Ammon's horn (tissue), 1 donor: ENCODE results near the gene ALDOA.
"Not testable (repeated sequence)": the region's sequence is repeated elsewhere in the genome, so short reads cannot be mapped to it uniquely, and the experiment has no call there.

Experiments
- DNase-seq: peaks from one replicate; pipeline ENCODE4 v3.0.0-alpha.2; 2016; ENCODE audit warnings: low spot score

ALDOA gene

DNA sequence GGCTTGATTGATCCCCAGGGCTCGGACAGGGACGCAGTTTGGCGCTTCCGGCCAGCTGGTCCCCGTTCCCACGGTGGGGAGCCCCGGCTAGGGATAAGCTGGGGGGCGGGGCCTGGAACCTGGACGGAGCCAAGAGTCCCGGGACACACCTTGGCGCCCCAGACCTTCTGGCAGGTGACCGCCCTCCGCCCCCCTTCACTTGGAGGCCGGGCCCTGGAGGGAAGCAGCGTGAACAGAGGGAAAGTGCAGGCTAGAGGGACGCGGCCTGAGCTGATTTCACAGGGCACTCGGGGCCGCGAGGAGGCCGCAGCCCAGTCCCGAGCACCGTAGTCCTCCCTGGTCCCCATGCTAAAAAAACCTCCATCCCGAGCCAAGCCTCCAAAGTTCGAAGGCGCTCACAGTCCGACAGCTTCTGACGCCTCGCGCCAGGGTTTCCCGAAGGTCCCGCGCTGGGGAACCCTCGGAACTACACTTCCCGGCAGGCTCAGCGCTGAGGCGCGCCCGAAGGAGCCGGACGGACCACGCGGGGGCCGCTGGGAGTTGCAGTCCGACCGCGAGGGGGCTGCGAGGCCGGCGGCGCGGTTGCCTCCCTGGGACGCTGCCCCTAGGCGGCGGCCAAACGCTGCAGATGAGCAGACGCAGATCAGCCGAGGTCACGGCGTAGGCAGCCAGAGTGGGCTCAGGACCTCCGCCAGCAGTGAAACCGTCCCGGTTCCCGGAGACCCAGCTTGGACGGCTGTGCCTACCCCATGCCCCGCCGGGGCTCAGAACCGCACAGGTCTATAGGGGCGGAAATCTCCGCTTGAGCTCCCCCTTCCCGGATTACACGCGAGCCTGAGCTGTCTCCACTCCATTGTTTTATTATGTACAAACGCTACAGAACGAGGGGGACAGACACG is 26.2 kb downstream of the ALDOA start, which contains the start of gene TBX6:
Gene TBX6, minus strand, starts transcription at position 451 of the 899 bp plus-strand sequence. CDS start 731 bp downstream, outside the sequence.
- peak; percentile 95 for DNase-seq

DNA sequence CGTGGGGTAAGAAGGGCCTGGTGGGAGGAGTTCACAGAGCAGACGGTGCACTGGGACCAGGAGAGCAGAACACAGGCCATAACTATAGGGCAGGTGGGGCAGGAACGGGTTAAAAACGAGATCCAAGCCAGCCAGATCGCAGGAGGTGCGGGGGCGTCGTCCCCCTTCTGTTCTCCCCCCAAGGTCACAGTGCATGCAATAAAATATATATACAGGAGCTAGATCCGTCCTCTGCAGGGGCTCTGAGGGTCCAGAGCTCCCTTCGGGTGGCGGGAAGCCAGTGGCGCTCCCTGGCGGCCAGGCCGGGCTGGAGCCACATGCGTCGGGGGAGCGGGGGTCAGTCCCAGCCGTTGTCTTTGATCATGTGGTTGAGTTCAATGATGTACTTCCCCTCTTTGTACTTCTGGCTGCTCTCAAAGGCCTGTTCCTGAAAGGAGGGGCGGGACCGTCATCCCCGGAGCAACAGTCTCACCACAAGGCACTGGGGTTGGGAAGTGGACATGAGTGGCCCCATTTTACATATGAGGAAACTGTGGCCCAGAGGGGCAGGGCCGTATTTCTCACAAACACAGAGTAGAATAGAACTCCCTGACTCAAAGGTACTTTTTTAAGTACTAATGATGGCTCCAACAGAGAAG is 26.9 kb downstream of the ALDOA start:
- peak; percentile 91 for DNase-seq

DNA sequence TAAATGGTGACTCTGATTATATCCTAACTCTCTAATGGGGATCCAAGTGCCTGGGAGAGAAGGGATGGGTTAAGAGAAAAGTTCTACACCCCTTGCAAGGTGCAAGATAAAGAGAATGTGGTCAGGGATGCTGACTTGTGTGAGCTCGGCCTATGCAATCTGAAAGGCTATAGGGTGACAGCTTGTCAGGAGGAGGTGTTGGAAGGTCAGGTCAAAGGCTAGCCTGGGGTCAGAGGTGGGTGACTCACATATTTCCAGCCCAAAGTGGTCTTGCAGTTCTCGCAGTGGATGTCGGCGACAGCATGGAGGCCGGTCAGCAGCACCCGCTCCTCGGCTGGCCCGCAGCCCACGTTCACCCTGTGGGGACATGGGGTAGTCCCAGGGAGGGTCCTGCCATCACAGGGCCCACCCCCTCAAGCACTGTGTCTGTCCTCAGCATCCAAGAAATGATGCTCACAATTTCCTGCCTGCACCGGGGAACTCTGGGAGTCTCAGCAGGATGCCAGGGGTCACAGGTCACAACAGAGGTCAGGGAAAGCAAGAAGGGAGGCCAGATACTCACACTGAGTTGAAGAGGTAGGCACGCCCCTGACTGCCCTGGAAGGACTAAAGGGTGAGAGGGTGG is 29.1 kb downstream of the ALDOA start:
- DNase-seq: no peak

DNA sequence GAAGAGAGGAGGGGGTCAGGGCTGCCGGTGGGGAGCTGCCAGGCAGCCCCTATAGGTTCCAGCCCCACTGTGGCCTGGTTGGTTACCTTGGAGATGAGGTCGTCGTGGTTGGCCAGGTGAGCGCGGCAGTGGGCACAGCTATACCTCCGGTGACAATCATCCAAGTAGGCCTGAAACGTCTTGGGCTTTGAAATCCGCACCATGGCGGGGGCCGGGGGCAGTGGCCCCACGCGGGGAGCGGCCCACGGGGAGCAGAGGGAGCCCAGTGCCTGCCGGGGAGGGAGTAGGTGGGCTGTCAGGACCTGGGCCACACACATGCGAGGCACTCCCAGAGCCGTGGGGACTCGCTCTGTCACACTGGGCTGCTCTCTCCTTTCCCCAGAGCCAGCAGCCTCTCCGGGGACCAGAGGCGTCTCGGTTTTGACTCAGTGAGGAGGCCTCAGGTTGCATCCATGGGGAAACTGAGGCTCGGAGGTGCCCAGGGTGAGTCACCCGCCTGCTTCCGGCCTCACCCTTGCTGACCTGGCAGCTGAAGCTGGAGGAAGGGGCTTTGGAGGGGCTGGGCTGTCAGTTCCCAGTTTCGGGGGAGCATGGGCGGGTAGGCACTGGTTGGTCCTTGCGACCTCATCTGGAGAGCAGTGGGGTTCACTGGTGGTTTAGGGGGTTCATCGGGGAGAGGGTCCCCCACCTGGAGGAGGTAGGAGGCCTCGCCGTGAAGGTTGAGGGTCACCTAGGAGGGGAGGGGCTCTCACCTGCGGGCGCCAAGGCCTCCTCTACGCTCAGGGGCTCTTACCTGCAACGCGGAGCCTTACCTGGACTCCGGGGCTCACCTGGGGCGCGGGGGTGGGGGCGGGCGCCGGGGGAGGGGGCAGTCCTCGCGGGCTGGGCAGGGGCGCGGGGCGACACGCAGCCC is 29.9 kb downstream of the ALDOA start:
- no peak for DNase-seq

DNA sequence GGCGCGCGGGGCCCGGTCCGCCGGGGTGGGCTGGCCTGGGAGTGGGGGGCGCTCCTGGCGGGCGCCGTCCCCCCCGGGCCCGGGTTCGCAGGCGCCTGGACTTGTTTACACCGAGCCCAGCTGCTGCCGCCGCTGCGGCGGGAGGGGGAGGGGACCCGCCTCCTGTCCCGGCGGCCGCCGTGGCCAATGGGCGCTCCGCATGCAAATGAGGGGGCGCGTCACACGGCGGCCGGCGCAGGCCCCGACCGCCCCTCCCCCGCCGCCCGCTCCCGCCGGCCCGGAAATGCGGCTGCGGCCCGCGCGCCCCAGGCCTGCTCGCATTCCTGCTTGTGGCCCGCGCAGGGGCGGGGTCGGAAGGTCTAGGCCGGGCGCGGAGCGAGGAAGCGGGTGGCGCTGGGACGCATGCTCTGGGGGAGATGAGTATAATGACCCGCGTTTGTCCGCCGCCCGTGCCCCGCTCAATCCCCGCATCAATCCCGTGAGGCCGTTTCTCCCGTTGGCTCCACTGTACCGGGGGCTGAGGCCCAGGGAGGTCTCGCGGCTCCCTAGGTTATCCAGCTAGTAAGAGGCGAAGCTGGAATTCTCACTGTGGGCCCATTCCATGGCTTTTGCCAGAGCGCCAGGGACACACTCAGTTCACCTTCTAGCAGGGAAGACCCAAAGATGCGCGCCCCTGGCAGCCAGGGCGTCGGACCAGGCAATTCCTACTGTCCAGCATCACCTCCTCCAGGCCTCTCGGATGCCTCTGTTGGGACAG is 30.7 kb downstream of the ALDOA start, which contains the start of gene YPEL3:
Gene YPEL3, minus strand, starts transcription at position 109 of the 757 bp plus-strand sequence. CDS start 731 bp downstream, outside the sequence.
- peak; percentile 94 for DNase-seq

DNA sequence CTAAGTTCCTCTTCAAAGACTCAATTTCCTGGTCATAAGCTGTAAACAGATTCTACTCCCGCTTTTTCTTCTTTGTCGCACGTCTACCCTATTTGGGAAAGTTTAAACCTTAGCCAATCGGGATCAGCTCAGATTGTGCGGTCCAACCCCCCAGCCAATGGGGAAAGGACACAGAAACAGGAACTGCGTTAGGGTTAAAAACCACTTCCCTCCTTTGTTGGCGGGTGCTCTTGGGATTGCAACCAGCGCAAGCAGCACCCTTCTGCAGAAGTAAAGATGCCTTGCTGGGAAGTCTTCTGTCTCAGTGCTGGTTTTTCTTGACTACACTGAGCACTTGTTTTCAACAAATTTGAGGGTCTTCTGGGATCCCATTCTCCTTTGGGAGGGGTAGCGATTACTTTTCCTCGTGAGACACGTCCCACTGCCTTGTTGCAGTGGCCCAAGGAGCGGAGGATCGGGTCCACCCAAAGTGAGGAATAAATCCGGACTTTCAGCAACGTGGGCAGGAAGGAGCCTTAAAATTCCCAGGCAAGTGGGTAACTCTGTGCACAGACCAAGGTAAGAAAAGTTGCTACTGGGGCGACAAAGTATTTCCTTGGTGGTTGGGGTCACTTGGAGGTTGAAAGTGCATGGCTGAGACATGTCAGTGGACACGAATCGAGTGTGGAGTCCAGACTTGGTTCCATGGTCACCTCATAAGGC is 31.5 kb downstream of the ALDOA start:
- DNase-seq: no peak

DNA sequence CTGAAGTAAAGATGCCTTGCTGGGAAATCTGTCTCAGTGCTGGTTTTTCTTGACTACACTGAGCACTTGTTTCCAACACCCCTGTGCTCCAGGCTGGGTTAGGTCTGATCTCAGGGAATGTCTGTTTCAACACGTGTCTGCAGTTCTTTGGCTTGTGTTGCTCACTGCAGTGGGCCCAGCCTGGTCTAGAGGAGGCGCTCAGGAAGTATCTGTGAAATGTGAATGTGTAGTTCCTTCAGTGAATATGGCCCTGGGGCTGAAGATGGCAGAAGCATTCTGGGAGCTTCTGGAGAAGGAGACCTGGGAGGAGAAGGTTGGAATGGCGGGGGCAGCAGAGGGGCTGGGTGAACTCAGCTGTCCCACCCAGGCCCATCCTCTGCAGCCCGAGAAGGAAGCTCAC is 38.5 kb downstream of the ALDOA start:
- no peak for DNase-seq

DNA sequence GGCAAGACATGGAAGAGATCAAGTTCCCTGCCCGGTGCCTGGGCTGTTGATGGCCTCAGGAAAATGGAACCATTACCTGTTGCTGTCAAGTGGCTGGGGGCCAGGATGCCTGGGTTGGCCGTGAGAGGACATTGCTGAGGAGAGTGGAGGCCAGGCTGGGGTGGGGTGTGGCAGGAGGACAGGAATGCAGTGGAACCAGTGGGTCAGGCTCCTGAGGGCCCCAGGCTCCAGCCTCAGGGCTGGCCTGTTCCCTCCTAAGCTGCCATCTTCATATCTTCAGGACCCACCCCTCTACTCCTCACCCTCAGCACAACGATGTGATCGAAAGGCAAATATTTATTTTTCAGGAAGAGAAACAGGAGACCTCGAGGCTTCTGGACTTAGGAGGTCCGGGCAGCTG is 38.9 kb downstream of the ALDOA start:
- no peak for DNase-seq

DNA sequence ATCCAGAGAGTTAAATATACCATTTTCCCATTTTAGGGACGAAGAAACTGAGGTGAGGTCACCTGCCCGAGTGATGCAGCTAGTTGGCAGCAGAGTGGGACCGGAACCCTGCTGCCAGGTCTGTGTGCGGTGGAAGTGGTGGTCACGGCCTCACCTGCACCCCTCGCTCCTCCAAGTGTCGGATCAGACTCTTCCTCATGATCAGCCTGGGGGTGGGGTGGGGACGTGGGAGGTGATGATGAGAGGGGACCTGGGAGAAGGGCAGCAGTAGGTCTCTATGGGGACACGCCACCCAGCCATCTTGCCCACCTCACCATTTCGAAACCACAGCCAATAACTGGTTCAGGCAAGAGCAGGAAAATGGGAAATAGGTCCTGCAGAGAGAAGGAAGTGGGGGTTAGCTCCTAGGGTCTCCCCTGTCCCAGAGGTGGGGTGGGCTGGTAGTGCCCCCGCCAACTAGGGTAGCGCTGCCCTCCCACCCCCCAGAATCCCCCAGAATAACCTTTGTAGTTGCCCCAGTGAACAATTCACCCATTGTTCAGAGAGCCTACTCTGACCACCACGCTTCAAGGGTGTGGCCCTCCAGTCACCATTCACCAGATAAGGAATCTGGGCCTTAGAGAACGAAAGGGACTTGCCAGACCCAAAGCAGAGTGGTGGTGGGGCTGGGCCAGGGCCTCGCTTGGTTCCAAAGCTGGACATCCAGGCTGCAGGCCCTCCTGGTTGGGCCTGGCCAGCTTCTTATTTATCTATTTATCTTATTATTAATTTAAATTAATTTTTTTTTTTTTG is 42.7 kb downstream of the ALDOA start:
- no peak for DNase-seq

DNA sequence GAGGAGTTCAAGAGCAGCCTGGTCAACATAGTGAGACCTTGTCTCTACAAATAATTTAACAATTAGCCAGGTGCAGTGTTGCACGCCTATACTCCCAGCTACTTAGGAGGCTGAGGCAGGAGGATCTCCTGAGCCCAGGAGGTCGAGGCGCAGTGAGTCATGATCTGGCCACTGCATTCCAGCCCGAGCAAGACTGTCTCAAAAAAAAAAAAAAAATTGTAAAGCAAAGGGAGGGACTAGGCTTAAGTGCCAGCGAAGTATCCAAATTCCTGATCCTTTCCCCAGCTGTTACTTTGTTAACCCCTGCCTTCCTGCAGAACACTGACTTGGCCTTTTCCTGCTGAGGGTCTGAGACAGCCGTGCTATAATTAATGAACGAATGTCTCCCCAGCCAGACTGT is 45.1 kb downstream of the ALDOA start:
- DNase-seq: no peak

DNA sequence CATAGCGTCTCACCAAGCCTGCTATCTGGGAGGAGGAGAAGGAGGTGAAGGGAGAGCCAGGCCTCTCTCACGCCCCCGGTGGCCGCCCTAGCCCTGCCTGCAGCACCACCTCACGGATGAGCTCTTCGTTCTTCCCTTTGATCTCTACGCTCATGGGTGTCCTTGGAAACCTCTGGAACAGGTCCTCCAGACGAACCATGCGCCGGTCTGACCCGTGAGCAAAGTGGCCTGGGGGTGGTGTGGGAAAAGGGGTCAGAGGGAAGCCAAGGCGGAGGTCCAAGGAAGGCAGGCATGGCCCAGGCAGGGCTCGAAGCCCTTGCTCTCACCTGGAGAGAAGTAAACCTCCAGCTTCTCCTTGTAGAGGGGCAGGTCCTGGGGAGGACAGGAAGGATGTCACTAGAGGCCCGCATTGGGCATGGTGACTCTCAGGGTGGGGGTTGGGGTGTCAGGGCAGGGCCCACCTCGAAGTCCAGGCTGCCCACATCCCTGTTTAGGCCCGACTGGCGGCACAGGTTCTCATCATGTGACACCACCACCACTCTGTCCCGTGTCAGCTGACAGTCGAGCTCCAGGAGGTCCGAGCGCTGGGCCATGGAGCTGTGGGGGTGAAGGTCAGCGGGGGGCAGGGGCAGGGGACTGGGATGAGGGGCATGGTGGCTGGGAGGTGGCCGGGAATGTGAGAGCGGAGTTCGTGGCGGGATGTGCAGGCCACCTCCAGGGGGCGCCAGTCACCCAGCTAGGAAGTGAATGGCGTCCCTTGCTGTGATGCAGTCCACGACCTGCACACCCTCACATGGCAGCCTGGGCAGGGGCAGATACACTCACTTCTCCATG is 46.9 kb downstream of the ALDOA start:
- DNase-seq: peak; percentile 52

DNA sequence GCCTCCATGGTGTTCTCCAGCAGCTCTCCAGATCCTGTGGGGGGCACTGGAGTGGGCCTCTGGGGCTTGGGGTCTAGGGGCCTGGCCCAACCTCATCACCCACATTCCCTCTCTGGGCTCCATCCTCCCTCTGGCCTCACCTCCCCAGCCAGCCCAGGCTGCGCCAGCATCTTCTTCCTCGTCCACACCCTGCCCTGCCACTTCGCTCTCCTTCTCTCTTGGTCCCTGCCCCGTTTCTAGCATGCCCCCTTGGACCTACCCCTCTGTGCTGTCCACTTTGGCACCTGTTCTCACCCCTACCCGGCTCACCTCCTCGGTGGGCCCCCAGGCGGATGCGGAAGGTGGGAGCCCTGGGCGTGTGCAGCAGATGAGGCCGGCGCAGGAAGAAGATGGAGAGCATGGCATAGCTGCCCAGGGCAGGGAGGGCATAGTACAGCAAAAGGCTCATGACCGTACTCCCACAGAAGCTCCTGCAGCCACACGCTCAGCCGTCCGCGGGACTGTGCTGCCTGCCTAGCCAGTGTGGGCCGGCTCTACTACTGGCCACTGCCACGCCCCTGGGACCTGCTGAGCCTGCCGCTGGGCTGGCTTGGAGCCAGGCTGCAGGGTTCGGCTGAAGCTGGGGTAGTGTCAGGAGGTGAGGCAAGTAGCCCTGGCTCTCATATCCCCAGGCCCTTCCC is 47.6 kb downstream of the ALDOA start, which contains the start of gene GDPD3:
Gene GDPD3, minus strand, starts transcription at position 507 of the 680 bp plus-strand sequence. Its CDS starts 59 bp downstream, at position 448.
- no peak for DNase-seq

DNA sequence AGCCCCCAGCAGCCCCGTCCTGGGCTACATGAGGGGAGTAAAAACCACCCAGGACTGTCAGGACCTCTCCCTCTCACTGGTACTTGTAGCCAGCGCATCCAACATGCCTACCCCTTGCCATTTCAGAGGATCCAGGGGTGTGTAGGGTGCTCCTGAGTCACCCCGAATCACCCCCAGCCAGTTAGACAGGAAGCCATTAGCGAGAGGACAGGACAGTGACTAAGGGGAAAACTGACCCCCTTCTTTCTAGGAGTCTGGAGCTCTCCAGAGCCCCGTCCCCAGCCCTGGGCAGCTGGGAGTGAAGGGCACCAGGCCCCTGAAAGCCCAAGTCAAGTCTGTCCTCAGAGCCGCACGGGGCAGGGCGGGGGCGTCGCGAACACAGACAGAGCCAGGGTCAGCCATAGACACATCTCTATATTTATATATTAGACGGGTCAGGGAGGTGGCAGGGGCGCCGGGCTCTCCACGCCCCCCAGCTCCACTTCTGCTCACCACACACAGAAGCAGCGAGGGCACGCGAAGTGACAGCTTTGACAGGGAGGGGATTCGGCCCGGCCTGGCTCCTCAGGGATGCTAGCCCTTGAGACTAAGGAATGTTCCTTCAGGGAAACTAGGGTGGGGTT is 48.3 kb downstream of the ALDOA start:
- DNase-seq: no peak

DNA sequence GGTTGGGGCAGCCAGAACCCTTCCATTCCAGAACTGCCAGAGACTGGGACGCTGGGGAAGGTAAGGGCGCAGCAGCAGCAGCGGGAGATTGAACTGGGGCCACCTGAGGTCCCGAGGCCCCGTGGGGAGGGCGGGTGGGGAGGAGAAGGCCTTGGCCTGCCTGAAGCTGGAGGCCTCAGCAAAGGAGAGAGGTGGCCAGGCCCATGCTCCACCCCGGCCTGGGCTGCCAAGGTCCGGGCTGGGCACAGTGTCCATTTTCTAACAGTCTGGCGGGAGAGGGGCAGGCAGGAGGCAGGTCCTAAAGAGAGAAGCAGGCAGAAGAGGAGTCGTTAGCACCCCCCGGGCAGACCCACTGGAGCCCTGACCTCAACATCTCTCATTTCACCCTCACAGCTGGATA is 48.9 kb downstream of the ALDOA start:
- DNase-seq: no peak

DNA sequence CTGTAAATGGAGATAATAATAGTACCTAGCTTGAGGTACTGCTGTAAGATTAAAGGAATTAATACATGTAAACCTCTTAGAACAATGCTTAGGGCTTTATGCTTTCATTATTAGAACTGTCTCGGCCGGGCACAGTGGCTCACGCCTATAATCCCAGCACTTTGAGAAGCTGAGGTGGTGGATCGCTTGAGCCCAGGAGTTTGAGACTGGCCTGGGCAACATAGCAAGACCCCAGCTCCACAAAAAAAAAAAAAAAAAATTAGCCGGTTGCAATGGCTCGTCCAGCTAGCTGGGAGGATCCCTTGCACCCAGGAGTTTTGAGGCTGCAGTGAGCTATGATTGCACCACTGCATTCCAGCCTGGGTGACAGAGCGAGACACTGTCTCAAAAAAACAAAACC is 49.3 kb downstream of the ALDOA start:
- not testable (repeated sequence) for DNase-seq

DNA sequence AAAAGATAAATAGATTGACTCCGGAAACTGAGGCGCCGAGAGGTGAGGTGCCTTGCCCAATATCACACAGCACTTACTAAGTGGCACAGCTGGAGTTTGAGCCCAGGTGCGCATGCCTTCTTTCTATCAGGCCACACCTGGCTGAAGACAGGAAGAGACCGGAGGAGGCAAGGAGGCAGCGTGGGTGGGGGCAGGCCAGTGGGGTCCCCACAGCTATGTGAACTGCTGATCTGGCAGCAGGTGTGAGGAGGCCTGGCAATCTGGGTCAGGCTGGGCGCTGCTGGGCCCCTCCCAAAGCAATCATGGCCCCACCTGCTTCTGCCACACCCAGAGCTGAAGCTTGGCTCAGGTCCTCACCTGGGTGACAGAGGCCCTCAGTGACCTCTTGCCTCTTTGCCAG is 49.7 kb downstream of the ALDOA start:
- no peak for DNase-seq
